Vagina (tissue), 2 donors: ENCODE results near the gene PLD1.

ENCODE experiments used
- POLR2A ChIP-seq, 2 donors: fragments of 450-650 bp; IDR thresholded peaks; one replicate each; pipeline ENCODE4 v1.6.1; 2017; ENCODE audit warnings: antibody characterized with exemption in 2 of 2, mild to moderate bottlenecking in 2 of 2, moderate library complexity in 2 of 2
- TF ChIP-seq, protein P1 (sequence below), 3 experiments: fragments of 450-650 bp in 2 of 3; fragments of 200-600 bp in 1 of 3; sonication (generic) in 1 of 3; IDR thresholded peaks; one replicate each; pipeline ENCODE4 v1.5.1; 2017 to 2019; ENCODE audit warnings: antibody characterized with exemption in 3 of 3, mild to moderate bottlenecking in 2 of 3, moderate library complexity in 2 of 3

DNA sequence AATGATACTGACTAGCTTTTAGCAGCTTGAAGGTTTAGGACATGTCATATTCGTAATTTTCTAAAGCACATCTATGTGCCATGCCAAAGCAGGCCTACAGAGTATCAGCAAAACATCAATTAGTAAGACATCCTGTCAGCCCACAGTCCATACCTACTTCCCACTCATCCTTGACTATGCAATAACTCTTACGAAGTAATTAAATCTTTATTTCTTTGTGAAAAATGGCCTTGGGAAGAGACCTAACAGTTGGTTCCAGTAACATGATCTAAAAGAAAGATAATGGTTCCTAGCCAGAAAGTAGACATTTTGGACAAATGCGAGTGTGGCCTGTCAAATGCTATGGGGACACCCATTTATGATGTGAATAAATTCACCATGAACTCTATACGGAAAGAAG, 177.5 kb downstream of the PLD1 start:
- TF ChIP-seq, protein P1, sequence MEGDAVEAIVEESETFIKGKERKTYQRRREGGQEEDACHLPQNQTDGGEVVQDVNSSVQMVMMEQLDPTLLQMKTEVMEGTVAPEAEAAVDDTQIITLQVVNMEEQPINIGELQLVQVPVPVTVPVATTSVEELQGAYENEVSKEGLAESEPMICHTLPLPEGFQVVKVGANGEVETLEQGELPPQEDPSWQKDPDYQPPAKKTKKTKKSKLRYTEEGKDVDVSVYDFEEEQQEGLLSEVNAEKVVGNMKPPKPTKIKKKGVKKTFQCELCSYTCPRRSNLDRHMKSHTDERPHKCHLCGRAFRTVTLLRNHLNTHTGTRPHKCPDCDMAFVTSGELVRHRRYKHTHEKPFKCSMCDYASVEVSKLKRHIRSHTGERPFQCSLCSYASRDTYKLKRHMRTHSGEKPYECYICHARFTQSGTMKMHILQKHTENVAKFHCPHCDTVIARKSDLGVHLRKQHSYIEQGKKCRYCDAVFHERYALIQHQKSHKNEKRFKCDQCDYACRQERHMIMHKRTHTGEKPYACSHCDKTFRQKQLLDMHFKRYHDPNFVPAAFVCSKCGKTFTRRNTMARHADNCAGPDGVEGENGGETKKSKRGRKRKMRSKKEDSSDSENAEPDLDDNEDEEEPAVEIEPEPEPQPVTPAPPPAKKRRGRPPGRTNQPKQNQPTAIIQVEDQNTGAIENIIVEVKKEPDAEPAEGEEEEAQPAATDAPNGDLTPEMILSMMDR (IDR thresholded peaks at IDR 0.05): no peak
- TF ChIP-seq POLR2A (IDR thresholded peaks at IDR 0.05): no peak
